T-cell (primary cell): ENCODE data around the gene PPP4C. TPM values are rescaled to one million over a fixed set of nuclear protein-coding genes. Genes with fewer than 3 reads are reported as not detected.

Experiments
- ATAC-seq, 4 experiments: fragments of 200-7000 bp in 3 of 4; fragments of 150-1000 bp in 1 of 4; cut with Tn5 transposase; replicated peaks in 1 of 4; 1 replicate in 3 of 4; 2 replicates in 1 of 4; pipeline ENCODE4 v1.10.0; 2021; ENCODE audit warnings: moderate library complexity in 3 of 4, mild to moderate bottlenecking in 2 of 4, moderate number of reproducible peaks in 1 of 4
- CTCF ChIA-PET, 2 donors: fragments of 300-600 bp; sonication (Branson Sonifier 250); formaldehyde crosslinking; loops; one replicate each; lab custom pipeline; 2022; ENCODE audit warnings: antibody characterized with exemption in 2 of 2; lab: Charles Lee
- POLR2A ChIA-PET, 2 donors: fragments of 300-600 bp; sonication (Branson Sonifier 250); formaldehyde crosslinking; loops; one replicate each; lab custom pipeline; 2022; ENCODE audit warnings: antibody characterized with exemption in 2 of 2; lab: Charles Lee
- DNase-seq, 35 experiments: peaks; one replicate each; pipeline versions ENCODE4 v3.0.0 to v3.0.0-alpha.2; 2013 to 2023
- H3K27ac ChIP-seq: one replicate; pipeline ENCODE4 v1.5.1; 2013; ENCODE audit warnings: low read length
- H3K27me3 ChIP-seq, 2 experiments: replicated peaks in 1 of 2; 1 replicate in 1 of 2; 2 replicates in 1 of 2; pipeline versions ENCODE4 v1.6.1 to v1.7.0; 2013; ENCODE audit warnings: low read length in 1 of 2, mixed read lengths in 1 of 2; ENCODE audit not compliant: control insufficient read depth in 2 of 2, insufficient read depth in 2 of 2; ENCODE audit errors: extremely low read depth in 1 of 2
- H3K36me3 ChIP-seq, 2 donors: 1 replicate in 1 of 2; 2 replicates in 1 of 2; pipeline versions ENCODE4 v1.6.1 to v1.7.0; 2013; ENCODE audit warnings: low read length in 1 of 2; ENCODE audit not compliant: control insufficient read depth in 2 of 2, insufficient read depth in 1 of 2; ENCODE audit errors: extremely low read depth in 1 of 2
- H3K4me1 ChIP-seq, 2 experiments: 1 replicate in 1 of 2; 2 replicates in 1 of 2; pipeline versions ENCODE4 v1.6.1 to v1.7.0; 2013; ENCODE audit warnings: low read length in 2 of 2, mixed read lengths in 1 of 2; ENCODE audit not compliant: insufficient read depth in 2 of 2, control insufficient read depth in 1 of 2; ENCODE audit errors: extremely low read depth in 1 of 2
- H3K4me3 ChIP-seq, 2 donors: 1 replicate in 1 of 2; 2 replicates in 1 of 2; pipeline versions ENCODE4 v1.5.1 to v1.7.0; 2013; ENCODE audit warnings: mild to moderate bottlenecking in 2 of 2, low read length in 1 of 2, moderate library complexity in 1 of 2; ENCODE audit not compliant: control insufficient read depth in 1 of 2; ENCODE audit errors: extremely low read depth in 1 of 2
- H3K9me3 ChIP-seq: 2 replicates; pipeline ENCODE4 v1.7.0; 2013
- H3K27ac Mint-ChIP-seq, 2 donors: one replicate each; pipeline ENCODE4 v1.8.0; 2020 to 2021; ENCODE audit warnings: mild to moderate bottlenecking in 2 of 2, mixed read lengths in 2 of 2
- H3K27me3 Mint-ChIP-seq, 2 donors: one replicate each; pipeline ENCODE4 v1.8.0; 2021 to 2022; ENCODE audit warnings: mixed read lengths in 2 of 2
- H3K36me3 Mint-ChIP-seq: one replicate; pipeline ENCODE4 v1.8.0; 2021; ENCODE audit warnings: mixed read lengths
- H3K4me1 Mint-ChIP-seq, 3 donors: one replicate each; pipeline ENCODE4 v1.8.0; 2020 to 2022; ENCODE audit warnings: mixed read lengths in 3 of 3, mild to moderate bottlenecking in 1 of 3
- H3K4me3 Mint-ChIP-seq, 3 donors: one replicate each; pipeline ENCODE4 v1.8.0; 2020 to 2022; ENCODE audit warnings: mild to moderate bottlenecking in 3 of 3, mixed read lengths in 3 of 3, moderate library complexity in 3 of 3
- H3K9me3 Mint-ChIP-seq, 3 donors: one replicate each; pipeline ENCODE4 v1.8.0; 2020 to 2022; ENCODE audit warnings: mixed read lengths in 3 of 3
- WGBS: methylation state at CpG from one replicate; pipeline ENCODE4 v1.1.5; 2013; ENCODE audit warnings: missing lambda C conversion rate; ENCODE audit not compliant: insufficient coverage; 5-methylcytosine and 5-hydroxymethylcytosine counted together
- total RNA-seq, 35 experiments: library from RNA in 6 of 35; stranded (reverse) in 6 of 35; fragments of 120-200 nt in 1 of 35; gene quantifications; one replicate each; pipeline versions ENCODE4 v1.2.1 to v1.2.4 and lab custom pipeline; 2013 to 2026

The PPP4C gene
- total RNA-seq, 5 donors from 2014 or later (not counting 1 experiment from before 2014, with no cell fraction given), result 71.2 to 110 (median 97.9) TPM

- Histone ChIP-seq H3K4me3 (peak within 1 kb of the TSS; percentile 62), H3K27ac (peak within 1 kb of the TSS; percentile 74), H3K4me1 (peaks cover 38 to 69% of the 10 kb centered on the region in 2 experiments), H3K36me3 (peaks cover 6 to 19% of the 10 kb centered on the region in 2 donors), H3K27me3 (no peaks in the 10 kb centered on the region), H3K9me3 (no peaks in the 10 kb centered on the region)
- peaks cover 0 to under 1% (median under 1%) of the 10 kb centered on the region in 3 donors for H3K9me3 Mint-ChIP-seq
- POLR2A ChIA-PET, result interaction anchor here in 1 of 2 donors (1.0 kb wide), 1 partner anchor 91 kb away, joined by 3 read pairs; the partner anchor contains the start of gene CORO1A
- CTCF ChIA-PET, result interaction anchor here in 1 of 2 donors (0.7 to 3.9 kb wide), 16 partner anchors 11 to 338 kb away, joined by 3 to 13 read pairs (median 3); partner anchors contain the start of genes ALDOA, CORO1A, DCTPP1 and PPP4C
- peak within 1 kb of the TSS; percentile 83 to 93 (median 84) for H3K4me3 Mint-ChIP-seq
- DNase-seq, result peak; percentile 82 to 95 (median 90)
- WGBS, result 3% methylated on average over 64 of the region's 76 CpGs
- ATAC-seq, result peak; percentile 79 to 87 (median 82)
- peak within 1 kb of the TSS; percentile 96 for H3K27ac Mint-ChIP-seq
- no peaks in the 10 kb centered on the region for H3K27me3 Mint-ChIP-seq
- H3K4me1 Mint-ChIP-seq, result peaks cover 47 to 56% (median 52%) of the 10 kb centered on the region in 3 donors
- peaks cover 23% of the 10 kb centered on the region for H3K36me3 Mint-ChIP-seq
Measured at GRCh38 chr16:30091474-30092372, 15.9 kb downstream of the PPP4C start, which contains the start of gene TBX6. TSS of gene TBX6 (minus strand) at chr16:30091924. CDS start at chr16:30091193, 731 bp downstream.

- H3K4me1 ChIP-seq, result peaks cover 38 to 73% of the 10 kb centered on the region in 2 experiments
- ChIA-PET POLR2A (interaction anchor here (1.0 kb wide), 2 partner anchors 16 to 91 kb away, joined by 3 read pairs; partner anchors contain the start of genes CORO1A (in 1 of the 2) and PPP4C (in 1 of the 2)), CTCF (interaction anchor here in 1 of 2 donors (0.8 to 3.9 kb wide), 10 partner anchors 13 to 337 kb away, joined by 3 to 13 read pairs (median 4); partner anchors contain the start of genes ALDOA, DCTPP1 and PPP4C)
- peak overlapping the region; percentile 83 to 93 (median 84) for H3K4me3 Mint-ChIP-seq
- DNase-seq, result peak in 34 of 35 experiments; percentile 34 to 80 (median 48)
- no peaks in the 10 kb centered on the region for H3K9me3 ChIP-seq
- H3K4me3 ChIP-seq, result peak overlapping the region; percentile 62
- 5% methylated on average over 8 of the region's 22 CpGs for whole genome bisulfite sequencing
- peak overlapping the region; percentile 74 for H3K27ac ChIP-seq
- H3K27me3 ChIP-seq, result peaks cover 0 to 2% of the 10 kb centered on the region in 2 experiments
- H3K36me3 Mint-ChIP-seq, result peaks cover 25% of the 10 kb centered on the region
- no peaks in the 10 kb centered on the region for H3K27me3 Mint-ChIP-seq
- peaks cover under 1 to 8% (median 6%) of the 10 kb centered on the region in 3 donors for H3K9me3 Mint-ChIP-seq
- H3K4me1 Mint-ChIP-seq, result peaks cover 48 to 58% (median 52%) of the 10 kb centered on the region in 3 donors
- H3K27ac Mint-ChIP-seq, result peak overlapping the region; percentile 96
- ATAC-seq, result peak in 3 of 4 experiments; percentile 1 to 26 (median 3)
- peaks cover 6 to 19% of the 10 kb centered on the region in 2 donors for H3K36me3 ChIP-seq
Measured at GRCh38 chr16:30092373-30093010, 16.7 kb downstream of the PPP4C start.

- CTCF ChIA-PET, result interaction anchor here in 1 of 2 donors (0.5 kb wide), 1 partner anchor 86 kb away, joined by 5 read pairs; no protein-coding TSS in a partner anchor
- Histone ChIP-seq H3K36me3 (peaks cover 6 to 19% of the 10 kb centered on the region in 2 donors), H3K9me3 (no peaks in the 10 kb centered on the region), H3K27ac (peak overlapping the region; percentile 50), H3K4me1 (peaks cover 38 to 68% of the 10 kb centered on the region in 2 experiments), H3K4me3 (peak overlapping the region; percentile 62 to 79), H3K27me3 (peaks cover 0 to 2% of the 10 kb centered on the region in 2 experiments)
- ATAC-seq (no peak), DNase-seq (no peak)
- Mint-ChIP-seq H3K4me3 (peak overlapping the region; percentile 87 to 93 (median 88)), H3K4me1 (peaks cover 39 to 44% (median 43%) of the 10 kb centered on the region in 3 donors), H3K36me3 (peaks cover 33% of the 10 kb centered on the region), H3K27ac (peak overlapping the region; percentile 93 to 95), H3K9me3 (peaks cover 5 to 20% (median 19%) of the 10 kb centered on the region in 3 donors), H3K27me3 (no peaks in the 10 kb centered on the region)
- POLR2A ChIA-PET, result interaction anchor here in 1 of 2 donors (0.7 kb wide), 2 partner anchors 90 to 1101 kb away, joined by 3 to 5 read pairs; no protein-coding TSS in a partner anchor
- 56% methylated on average over 3 of the region's 11 CpGs for whole genome bisulfite sequencing
Measured at GRCh38 chr16:30094541-30095165, 18.9 kb downstream of the PPP4C start.

- H3K27ac Mint-ChIP-seq, result peak overlapping the region; percentile 93 to 95
- Histone ChIP-seq H3K27me3 (peaks cover 0 to 2% of the 10 kb centered on the region in 2 experiments), H3K36me3 (peaks cover 6 to 19% of the 10 kb centered on the region in 2 donors), H3K4me3 (peak overlapping the region; percentile 62 to 79), H3K9me3 (peaks cover 3% of the 10 kb centered on the region), H3K4me1 (peaks cover 31 to 62% of the 10 kb centered on the region in 2 experiments), H3K27ac (peak overlapping the region; percentile 50)
- ATAC-seq, result peak in 3 of 4 experiments; percentile 8 to 9 (median 9)
- peaks cover 5 to 20% (median 19%) of the 10 kb centered on the region in 3 donors for H3K9me3 Mint-ChIP-seq
- H3K4me3 Mint-ChIP-seq, result peak overlapping the region; percentile 87 to 93 (median 88)
- peaks cover 31 to 36% (median 36%) of the 10 kb centered on the region in 3 donors for H3K4me1 Mint-ChIP-seq
- no peaks in the 10 kb centered on the region for H3K27me3 Mint-ChIP-seq
- WGBS, result 9% methylated on average over 26 of the region's 47 CpGs
- peak in 5 of 35 experiments; percentile 16 to 39 (median 25) for DNase-seq
- peaks cover 33% of the 10 kb centered on the region for H3K36me3 Mint-ChIP-seq
- CTCF ChIA-PET, result interaction anchor here in 1 of 2 donors (0.5 kb wide), 1 partner anchor 85 kb away, joined by 5 read pairs; no protein-coding TSS in a partner anchor
- POLR2A ChIA-PET, result no interaction called here
Measured at GRCh38 chr16:30095166-30096078, 19.6 kb downstream of the PPP4C start.
